H1 (cell line): ENCODE measurements around the gene MAML3. TPM values are rescaled to one million over a fixed set of nuclear protein-coding genes. Genes with fewer than 3 reads are reported as not detected.

Source experiments
- CTCF ChIA-PET: fragments of 300-600 bp; sonication (Branson Sonifier 250); formaldehyde crosslinking; loops from one replicate; lab custom pipeline; 2021; ENCODE audit not compliant: partially characterized antibody; lab: Charles Lee
- POLR2A ChIA-PET: fragments of 300-600 bp; sonication (Branson Sonifier 250); formaldehyde crosslinking; loops from one replicate; lab custom pipeline; 2021; ENCODE audit warnings: inconsistent platforms; ENCODE audit not compliant: partially characterized antibody; lab: Charles Lee
- DNase-seq, 2 experiments: peaks; one replicate each; pipeline versions ENCODE4 v3.0.0 to v3.0.0-alpha.2; 2010 to 2022; ENCODE audit warnings: low spot score in 2 of 2, low read depth in 1 of 2, mixed read lengths in 1 of 2
- FAIRE-seq: peaks from 2 replicates; lab custom pipeline; 2011; peaks lifted over from hg19 to GRCh38; lab: Jason Lieb, UNC
- H2AFZ ChIP-seq: 2 replicates; pipeline ENCODE4 v1.8.1; 2012; ENCODE audit warnings: low read length, inconsistent platforms
- H2AK5ac ChIP-seq: 2 replicates; pipeline ENCODE4 v1.6.1; 2013; ENCODE audit warnings: low read depth, low read length
- H2BK120ac ChIP-seq: replicated peaks from 2 replicates; pipeline ENCODE3; 2013; ENCODE audit warnings: low read depth, low read length, inconsistent platforms
- H2BK12ac ChIP-seq: 2 replicates; pipeline ENCODE4 v1.6.1; 2013; ENCODE audit warnings: low read depth, low read length
- H2BK15ac ChIP-seq: 2 replicates; pipeline ENCODE4 v1.6.1; 2013; ENCODE audit warnings: low read length
- H2BK20ac ChIP-seq: 2 replicates; pipeline ENCODE4 v1.6.1; 2013; ENCODE audit warnings: low read length
- H2BK5ac ChIP-seq: 2 replicates; pipeline ENCODE4 v1.6.1; 2013; ENCODE audit warnings: low read depth, low read length
- H3K14ac ChIP-seq: 2 replicates; pipeline ENCODE4 v1.6.1; 2013; ENCODE audit warnings: inconsistent platforms; ENCODE audit not compliant: insufficient read length
- H3K18ac ChIP-seq: 2 replicates; pipeline ENCODE4 v1.6.1; 2013; ENCODE audit warnings: low read length; ENCODE audit errors: extremely low read depth
- H3K23ac ChIP-seq: 2 replicates; pipeline ENCODE4 v1.6.1; 2013; ENCODE audit warnings: inconsistent platforms; ENCODE audit not compliant: insufficient read length
- H3K23me2 ChIP-seq: 2 replicates; pipeline ENCODE4 v1.6.1; 2013; ENCODE audit warnings: low read depth, low read length
- H3K27ac ChIP-seq: 2 replicates; pipeline ENCODE4 v1.6.1; 2011; ENCODE audit warnings: low read depth, low read length, inconsistent platforms
- H3K27me3 ChIP-seq, 4 experiments: replicated peaks in 1 of 4; 1 replicate in 1 of 4; 2 replicates in 3 of 4; pipeline versions ENCODE4 v1.6.1 to v1.8.1; 2011 to 2013; ENCODE audit warnings: low read length in 3 of 4, mild to moderate bottlenecking in 3 of 4, inconsistent platforms in 2 of 4, mixed read lengths in 2 of 4, moderate library complexity in 1 of 4; ENCODE audit not compliant: control insufficient read depth in 3 of 4, insufficient read depth in 3 of 4; ENCODE audit errors: extremely low read depth in 1 of 4
- H3K36me3 ChIP-seq, 4 experiments: 2 replicates each; pipeline versions ENCODE4 v1.6.1 to v1.8.1; 2011 to 2013; ENCODE audit warnings: mild to moderate bottlenecking in 4 of 4, low read length in 3 of 4, moderate library complexity in 2 of 4, control low read depth in 1 of 4, inconsistent platforms in 1 of 4; ENCODE audit not compliant: insufficient read depth in 4 of 4, control insufficient read depth in 2 of 4
- H3K4ac ChIP-seq: replicated peaks from 2 replicates; pipeline ENCODE3; 2013; ENCODE audit warnings: low read length, low read depth, mixed read lengths, inconsistent platforms; ENCODE audit not compliant: insufficient read length
- H3K4me1 ChIP-seq, 4 experiments: replicated peaks in 1 of 4; 1 replicate in 1 of 4; 2 replicates in 3 of 4; pipeline versions ENCODE4 v1.6.1 to v1.8.1; 2011 to 2013; ENCODE audit warnings: low read length in 3 of 4, inconsistent platforms in 2 of 4, mixed read lengths in 1 of 4; ENCODE audit not compliant: insufficient read depth in 4 of 4, control insufficient read depth in 3 of 4
- H3K4me2 ChIP-seq, 2 experiments: 2 replicates each; pipeline versions ENCODE4 v1.6.1 to v1.8.1; 2011 to 2013; ENCODE audit warnings: low read depth in 2 of 2, low read length in 2 of 2, control low read depth in 1 of 2, inconsistent platforms in 1 of 2, mild to moderate bottlenecking in 1 of 2; ENCODE audit not compliant: insufficient read depth in 1 of 2
- H3K4me3 ChIP-seq, 4 experiments: fragments of 200-600, 300-600 bp in 1 of 4; sonication (generic), shearing (Covaris generic), sonication (Bioruptor Twin) in 1 of 4; 2 replicates each; pipeline versions ENCODE4 v1.5.1 to v1.8.1; 2011 to 2016; ENCODE audit warnings: low read length in 4 of 4, low read depth in 3 of 4, control low read depth in 2 of 4, inconsistent platforms in 2 of 4, mild to moderate bottlenecking in 2 of 4, mixed read lengths in 1 of 4, moderate library complexity in 1 of 4; ENCODE audit not compliant: insufficient read depth in 2 of 4; ENCODE audit errors: extremely low read depth in 1 of 4
- H3K56ac ChIP-seq: replicated peaks from 2 replicates; pipeline ENCODE3; 2013; ENCODE audit warnings: low read depth, mild to moderate bottlenecking, mixed read lengths, low read length, inconsistent platforms; ENCODE audit not compliant: insufficient read length
- H3K79me1 ChIP-seq: 2 replicates; pipeline ENCODE4 v1.6.1; 2013; ENCODE audit warnings: low read depth, low read length, control low read depth
- H3K79me2 ChIP-seq, 2 experiments: 2 replicates each; pipeline versions ENCODE4 v1.6.1 to v1.8.1; 2012 to 2013; ENCODE audit warnings: low read length in 2 of 2, mild to moderate bottlenecking in 2 of 2, inconsistent platforms in 1 of 2; ENCODE audit not compliant: insufficient read depth in 2 of 2, control insufficient read depth in 1 of 2
- H3K9ac ChIP-seq, 4 experiments: replicated peaks in 1 of 4; 1 replicate in 1 of 4; 2 replicates in 3 of 4; pipeline versions ENCODE4 v1.6.1 to v1.8.1; 2011 to 2013; ENCODE audit warnings: low read depth in 3 of 4, low read length in 3 of 4, control low read depth in 2 of 4, mild to moderate bottlenecking in 2 of 4, moderate library complexity in 2 of 4, inconsistent platforms in 1 of 4; ENCODE audit errors: extremely low read depth in 1 of 4
- H3K9me3 ChIP-seq, 2 experiments: 2 replicates each; pipeline versions ENCODE4 v1.6.1 to v1.8.1; 2012 to 2013; ENCODE audit warnings: mild to moderate bottlenecking in 2 of 2, moderate library complexity in 2 of 2, control low read depth in 1 of 2, inconsistent platforms in 1 of 2, low read depth in 1 of 2, low read length in 1 of 2, mixed read lengths in 1 of 2; ENCODE audit not compliant: insufficient read depth in 2 of 2
- H4K20me1 ChIP-seq, 2 experiments: replicated peaks in 1 of 2; 2 replicates each; pipeline versions ENCODE3 to v1.8.1; 2011 to 2013; ENCODE audit warnings: inconsistent platforms in 2 of 2, low read length in 2 of 2, mild to moderate bottlenecking in 1 of 2; ENCODE audit not compliant: insufficient read depth in 2 of 2, control insufficient read depth in 1 of 2
- H4K5ac ChIP-seq: 2 replicates; pipeline ENCODE4 v1.6.1; 2013; ENCODE audit warnings: low read length, low read depth, mixed read lengths, inconsistent platforms; ENCODE audit not compliant: insufficient read length
- H4K8ac ChIP-seq: 2 replicates; pipeline ENCODE4 v1.8.0; 2013; ENCODE audit warnings: mild to moderate bottlenecking, moderate library complexity, low read length, inconsistent platforms; ENCODE audit not compliant: insufficient read depth; ENCODE audit errors: extremely low read depth
- H4K91ac ChIP-seq: replicated peaks from 2 replicates; pipeline ENCODE3; 2013; ENCODE audit warnings: low read length, mixed read lengths, inconsistent platforms; ENCODE audit not compliant: insufficient read length
- BCL11A ChIP-seq, 2 experiments: IDR thresholded peaks; one replicate each; pipeline ENCODE4 v1.6.1; 2011; ENCODE audit warnings: low read depth in 2 of 2, low read length in 2 of 2, mild to moderate bottlenecking in 2 of 2
- CHD1 ChIP-seq: IDR thresholded peaks from 2 replicates; pipeline ENCODE4 v1.6.1; 2012; ENCODE audit warnings: low read depth, low read length, improper control_type of control experiment
- CHD2 ChIP-seq: IDR thresholded peaks from 2 replicates; pipeline ENCODE4 v1.6.1; 2012; ENCODE audit warnings: low read length, improper control_type of control experiment
- EZH2 ChIP-seq: fragments of 200-600 bp; sonication (generic); IDR thresholded peaks from 2 replicates; pipeline ENCODE4 v1.7.1; 2012; ENCODE audit warnings: low read depth, mild to moderate bottlenecking, moderate library complexity, low read length, inconsistent platforms; ENCODE audit not compliant: severe bottlenecking
- HDAC6 ChIP-seq: IDR thresholded peaks from one replicate; pipeline ENCODE4 v1.7.1; 2012; ENCODE audit warnings: low read depth, mild to moderate bottlenecking, inconsistent platforms, low read length, moderate library complexity
- KDM1A ChIP-seq: fragments of 200-600, 300-600 bp; sonication (generic); IDR thresholded peaks from 2 replicates; pipeline ENCODE4 v1.7.1; 2016; ENCODE audit warnings: mild to moderate bottlenecking, low read length, borderline replicate concordance
- RNF2 ChIP-seq: fragments of 200-900, 300-1000 bp; sonication (generic); IDR thresholded peaks from 2 replicates; pipeline ENCODE4 v1.7.1; 2016; ENCODE audit warnings: borderline replicate concordance, low read depth, mild to moderate bottlenecking, antibody characterized with exemption, low read length; ENCODE audit not compliant: poor library complexity, severe bottlenecking; ENCODE audit errors: missing control alignments
- SIX5 ChIP-seq: IDR thresholded peaks from 2 replicates; pipeline ENCODE4 v1.6.1; 2011; ENCODE audit warnings: mild to moderate bottlenecking, low read depth, low read length
- SRF ChIP-seq: IDR thresholded peaks from 2 replicates; pipeline ENCODE4 v1.6.1; 2011; ENCODE audit warnings: mild to moderate bottlenecking, low read depth, low read length, moderate library complexity
- TEAD4 ChIP-seq: IDR thresholded peaks from 2 replicates; pipeline ENCODE4 v1.6.1; 2012; ENCODE audit warnings: low read depth, low read length, inconsistent platforms, mixed read lengths
- USF2 ChIP-seq: IDR thresholded peaks from 2 replicates; pipeline ENCODE4 v1.6.1; 2011; ENCODE audit warnings: low read length, improper control_type of control experiment
- WGBS, 2 experiments: shearing (Covaris generic) in 1 of 2; methylation state at CpG; one replicate each; pipeline versions ENCODE4 v1.1.6 to v1.1.7; 2013 to 2015; ENCODE audit warnings: low lambda C conversion rate in 2 of 2, mixed read lengths in 2 of 2, inconsistent platforms in 1 of 2, low coverage in 1 of 2, missing lambda C conversion rate in 1 of 2; ENCODE audit not compliant: insufficient replicate concordance in 2 of 2, insufficient coverage in 1 of 2, insufficient read length in 1 of 2; ENCODE audit errors: extremely low coverage in 1 of 2, missing lambda C conversion rate in 1 of 2; 5-methylcytosine and 5-hydroxymethylcytosine counted together
- polyA plus RNA-seq, 7 experiments: library from polyadenylated mRNA; depleted of rRNA in 3 of 7; stranded (reverse) in 5 of 7; unstranded in 2 of 7; fragments of >200 nt in 5 of 7; fragments of 200-250 nt in 2 of 7; gene quantifications; 1 replicate in 5 of 7; 2 replicates in 1 of 7; 4 replicates in 1 of 7; pipeline versions ENCODE4 v1.2.1 to v1.2.3, GENCODE V29; 2011 to 2013; ENCODE audit warnings: missing spikeins in 2 of 7, mixed read lengths in 2 of 7
- total RNA-seq: library from RNA; stranded (reverse); fragmentation: NEBNext Ultra II Directional; extraction: Animal tissue kit (Norgen Biotek cat#: 25700); gene quantifications from 2 replicates; pipeline ENCODE4 v1.2.1, GENCODE V29; 2021

MAML3 gene
- total and polyA plus RNA-seq, 2 of the 8 experiments (the other 6 are each of a cell fraction or from before 2014, with no cell fraction given) = 2.1 to 5.7 TPM

GRCh38 chr4:140126261-140126660 is 27.7 kb downstream of the MAML3 start:
- H3K56ac ChIP-seq = no peak overlapping the region
- no peak overlapping the region for H3K27ac ChIP-seq
- H4K91ac ChIP-seq = no peak overlapping the region
- no peaks in the 10 kb centered on the region for H3K9me3 ChIP-seq
- H3K4ac ChIP-seq = no peak overlapping the region
- 0 out of 4 replicates have a peak, but pooled peaks cover 0 to 3% of the 10 kb centered on the region in 2 experiments for H3K79me2 ChIP-seq
- H3K9ac ChIP-seq = no peak overlapping the region
- no peak overlapping the region for H2BK12ac ChIP-seq
- DNase-seq (no peak), FAIRE-seq (no peak)
- no peak overlapping the region for H3K23ac ChIP-seq
- no peak overlapping the region for H3K14ac ChIP-seq
- ChIA-PET CTCF (no interaction called here), POLR2A (no interaction called here)
- 73% methylated on average over 6 of the region's 6 CpGs; no CpG with 5 or more reads in 1 of the 2 experiments for WGBS, 2 experiments
- TF ChIP-seq USF2 (no peak), SRF (no peak), TEAD4 (no peak), BCL11A (IDR thresholded peaks at IDR 0.05; ENCODE audit: low read depth in 2 of 2, low read length in 2 of 2) (no peak), CHD1 (no peak), CHD2 (no peak), RNF2 (no peak), KDM1A (no peak), SIX5 (no peak), EZH2 (no peak), HDAC6 (no peak)
- 0 out of 2 replicates have a peak overlapping the region, but pooled peaks have one; percentile 5 for H2BK20ac ChIP-seq
- no peaks in the 10 kb centered on the region for H3K27me3 ChIP-seq
- H3K4me1 ChIP-seq = peaks cover 0 to 3% (median 0%) of the 10 kb centered on the region in 4 experiments; a peak in 3 of 7 replicates
- no peaks in the 10 kb centered on the region for H3K23me2 ChIP-seq
- no peaks in the 10 kb centered on the region; the same call in 1 of the 2 replicates for H3K79me1 ChIP-seq
- H3K4me2 ChIP-seq = no peak overlapping the region
- no peak overlapping the region for H3K4me3 ChIP-seq
- H2AFZ ChIP-seq = no peak overlapping the region
- H3K18ac ChIP-seq = no peak overlapping the region
- no peak overlapping the region for H4K5ac ChIP-seq
- no peaks in the 10 kb centered on the region for H3K36me3 ChIP-seq
- H4K8ac ChIP-seq = no peak overlapping the region
- no peak overlapping the region for H2BK5ac ChIP-seq
- H2BK15ac ChIP-seq = no peak overlapping the region
- H4K20me1 ChIP-seq = no peaks in the 10 kb centered on the region
- no peak overlapping the region for H2BK120ac ChIP-seq
- no peak overlapping the region for H2AK5ac ChIP-seq
